Measurements from ENCODE around the gene KAZN.

Gene KAZN

DNA sequence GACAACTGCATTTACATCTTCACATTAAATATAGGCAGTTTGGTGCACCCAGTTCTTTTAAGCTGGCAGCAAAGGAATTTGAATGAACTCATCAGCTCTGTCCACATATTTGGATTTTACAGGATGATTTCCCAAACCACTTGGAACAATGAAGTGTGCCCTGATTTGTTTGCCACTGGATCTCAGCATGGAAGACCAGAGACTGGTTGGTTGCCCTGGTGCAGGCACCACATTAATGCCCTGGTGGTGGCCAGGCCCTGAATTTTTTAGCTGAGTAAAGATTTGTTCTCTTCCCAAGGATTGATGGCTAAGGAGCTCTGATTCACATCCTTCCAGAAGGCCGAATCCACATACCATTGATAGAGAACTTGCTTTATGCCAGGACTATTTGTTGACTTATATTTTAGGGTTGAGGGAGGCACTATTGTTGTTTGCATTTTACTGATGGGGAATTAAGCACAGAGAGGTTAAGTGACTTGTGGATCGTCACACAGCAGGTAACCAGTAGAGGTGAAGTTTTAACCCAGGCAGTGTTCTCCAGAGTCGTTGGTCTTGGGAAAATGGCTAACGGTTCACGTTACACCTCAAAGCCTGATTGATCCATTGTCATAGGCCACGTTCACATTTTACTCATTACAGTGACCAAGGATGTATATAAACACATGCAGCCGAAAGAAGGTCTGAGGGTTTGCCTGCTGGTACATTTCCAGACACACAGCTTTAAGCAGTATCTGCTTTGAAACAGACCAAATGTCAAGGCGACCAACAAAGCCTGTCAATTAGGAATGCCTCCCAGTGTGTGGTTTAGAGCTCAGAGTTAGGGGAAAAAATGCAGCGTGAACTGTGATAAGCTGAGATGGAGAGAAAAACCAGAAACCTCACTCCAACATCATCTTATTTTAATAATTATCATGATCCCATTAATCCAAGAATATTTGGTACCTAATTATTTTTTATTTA lies 50.7 kb downstream of the KAZN start:
- no peak for DNase-seq

GRCh38 chr1:14649976-14650375 lies 51.5 kb downstream of the KAZN start:
- DNase-seq = no peak

DNA sequence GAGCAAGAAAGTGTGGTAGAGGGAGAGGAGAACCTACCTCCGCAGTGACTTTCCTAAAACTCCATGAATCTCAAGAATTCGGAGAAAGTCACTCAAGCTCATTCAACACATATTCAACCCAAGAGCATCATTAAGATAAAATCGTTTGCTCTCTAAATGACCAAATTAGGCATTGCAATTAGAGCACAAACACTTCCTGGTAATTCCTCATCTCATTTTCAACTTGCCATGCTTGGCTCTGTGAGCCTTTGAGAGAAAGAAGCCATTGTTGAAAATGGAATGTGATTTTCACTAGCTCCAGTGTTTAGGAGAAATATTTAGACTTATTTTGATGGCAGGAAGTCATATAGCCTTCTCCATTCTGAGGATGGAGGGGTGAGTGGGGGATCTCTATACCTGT lies 52.5 kb downstream of the KAZN start:
- DNase-seq = no peak

DNA sequence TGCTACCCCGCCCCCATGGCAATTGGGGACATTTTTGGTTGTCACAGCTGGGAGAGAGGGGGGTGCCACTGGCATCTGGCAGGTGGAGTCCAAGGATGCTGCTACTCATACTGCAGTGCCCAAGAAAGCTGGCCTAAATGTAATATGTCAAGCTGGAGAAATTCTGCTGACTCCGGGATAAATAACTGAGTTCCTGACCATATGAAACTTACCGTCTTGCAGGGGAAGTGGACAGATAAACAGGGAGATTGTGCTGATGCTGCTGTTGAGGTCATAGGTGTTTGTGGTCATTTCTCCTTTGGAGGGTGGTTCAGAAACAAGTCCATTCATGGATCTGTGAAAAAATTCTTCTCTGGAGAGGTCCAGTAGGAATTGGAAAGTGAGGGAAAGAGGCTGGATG lies 54.4 kb downstream of the KAZN start:
- no peak for DNase-seq

DNA sequence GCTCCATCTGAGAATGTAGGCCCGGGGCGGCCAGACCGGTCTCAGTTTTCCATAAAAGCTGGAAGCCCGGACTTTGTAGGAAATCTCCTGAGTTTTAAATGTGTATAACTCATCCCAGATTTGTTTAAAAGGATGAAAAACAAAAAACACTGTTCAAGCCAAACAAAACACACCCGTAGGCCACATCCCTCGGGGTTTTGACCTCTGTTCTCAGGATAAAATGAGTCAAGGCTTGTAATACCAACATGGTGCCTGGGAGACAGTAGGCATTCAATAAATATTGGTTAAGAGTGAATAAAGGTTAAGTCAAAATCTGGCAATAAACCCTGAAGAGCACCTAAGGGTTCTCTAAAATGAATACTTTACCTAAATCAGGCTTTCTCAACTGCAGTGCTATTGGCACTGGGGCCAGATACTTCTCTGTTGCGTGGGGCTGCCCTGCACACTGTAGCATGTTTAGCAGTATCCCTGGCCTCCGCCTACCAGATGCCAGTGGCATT lies 55.0 kb downstream of the KAZN start:
- no peak for DNase-seq

DNA sequence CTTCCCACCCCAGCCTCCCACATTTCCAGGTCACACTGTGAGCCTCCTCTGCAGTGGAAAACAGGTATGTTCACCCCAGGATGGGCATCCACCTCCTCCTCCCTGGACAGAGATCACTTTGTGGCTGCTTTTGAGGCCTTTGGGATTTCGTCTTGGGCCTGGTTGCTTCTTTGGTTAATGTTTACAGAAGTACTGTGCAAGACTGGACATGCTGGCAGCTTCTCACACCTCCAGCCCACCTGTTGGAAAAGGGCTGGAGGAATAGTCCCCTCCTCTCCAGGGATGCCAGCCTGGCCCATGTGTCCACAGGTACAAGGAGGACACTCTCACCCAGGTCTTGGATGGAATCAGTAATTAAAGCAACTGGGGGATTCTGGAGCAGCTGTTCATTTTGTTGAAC lies 56.1 kb downstream of the KAZN start:
- no peak for DNase-seq

GRCh38 chr1:14655385-14655784 lies 56.9 kb downstream of the KAZN start:
- no peak for DNase-seq

DNA sequence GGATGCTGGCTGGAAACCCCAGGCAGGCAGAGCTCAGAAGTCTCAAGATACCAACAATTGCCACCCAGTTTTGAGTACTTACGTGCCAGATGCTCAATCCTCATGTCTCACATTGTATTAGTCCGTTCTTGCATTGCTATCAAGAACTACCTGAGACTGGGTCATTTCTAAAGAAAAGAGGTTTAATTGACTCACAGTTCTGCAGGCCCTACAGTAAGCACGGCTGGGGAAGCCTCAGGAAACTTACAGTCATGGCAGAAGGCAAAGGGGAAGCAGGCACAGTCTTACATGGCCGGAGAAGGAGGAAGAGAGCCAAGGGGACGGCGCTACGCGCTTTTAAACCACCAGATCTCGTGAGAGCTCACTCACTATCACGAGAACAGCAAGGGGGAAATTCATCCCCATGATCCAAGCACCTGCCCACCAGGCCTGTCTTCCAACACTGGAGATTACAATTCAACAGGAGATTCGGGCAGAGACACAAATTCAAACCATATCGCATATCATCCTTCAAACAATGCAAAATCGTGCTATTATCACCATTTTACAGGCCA lies 58.0 kb downstream of the KAZN start:
- no peak for DNase-seq

DNA sequence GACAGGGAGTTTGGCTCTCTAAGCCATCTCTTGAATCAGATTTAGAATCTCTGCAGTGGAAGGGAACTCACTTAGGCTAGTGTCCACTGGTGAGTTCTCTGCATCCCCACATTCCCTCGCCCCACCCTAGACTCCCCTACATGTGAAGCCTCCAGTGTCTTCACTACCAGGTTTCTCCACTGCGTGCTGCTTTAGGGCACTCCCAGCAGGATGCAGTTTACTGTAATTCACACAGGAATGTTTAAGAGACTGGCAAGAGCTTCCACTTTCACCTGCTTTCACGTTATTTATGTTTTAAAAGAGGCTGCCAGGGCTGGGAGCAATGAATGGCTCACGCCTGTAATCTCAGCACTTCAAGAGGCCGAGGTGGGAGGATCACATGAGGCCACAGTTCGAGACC lies 60.2 kb downstream of the KAZN start:
- DNase-seq = no peak

DNA sequence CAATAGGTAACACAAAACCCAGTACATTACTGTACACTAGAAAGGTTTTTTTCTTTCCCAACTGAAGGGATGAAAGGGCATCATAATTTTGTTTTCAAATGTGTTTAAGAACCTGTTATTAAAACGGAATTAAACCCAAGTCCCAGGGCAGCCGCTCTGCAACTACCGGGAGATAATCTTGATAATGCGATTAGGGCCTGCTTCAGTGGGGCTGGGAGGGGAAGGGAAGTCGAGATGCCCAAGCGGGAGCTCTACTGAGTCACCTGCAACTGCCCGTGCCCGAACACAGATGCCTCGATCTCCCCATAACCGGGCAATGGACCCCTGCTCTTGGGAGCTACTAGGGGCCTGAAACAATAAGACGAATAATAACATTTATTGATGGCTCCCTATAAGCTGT lies 61.4 kb downstream of the KAZN start:
- DNase-seq = no peak

- no peak for DNase-seq
These were observed 62.3 kb downstream of the KAZN start for GRCh38 chr1:14660801-14661200.

- DNase-seq = no peak
These were observed 62.7 kb downstream of the KAZN start for GRCh38 chr1:14661222-14661621.

DNA sequence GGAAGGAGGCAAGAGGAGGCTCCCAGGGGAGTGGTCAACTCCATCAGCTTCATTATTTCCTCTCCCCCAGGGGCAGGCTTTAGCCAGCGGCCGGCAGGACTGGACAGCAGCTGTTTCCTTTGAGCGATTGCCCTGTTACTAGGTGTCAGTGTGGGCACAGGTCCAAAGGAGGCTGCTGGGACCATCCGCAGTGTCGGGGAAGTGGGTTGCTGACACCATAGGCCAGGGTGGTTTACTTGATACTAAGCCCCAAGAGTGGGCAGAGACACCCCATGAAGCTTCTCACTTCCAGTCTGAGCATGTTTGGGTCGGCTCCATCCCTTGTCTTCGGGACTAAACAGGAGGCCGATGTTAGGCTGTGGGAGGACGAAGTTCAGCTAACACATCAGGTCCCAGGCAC lies 63.6 kb downstream of the KAZN start:
- DNase-seq = no peak

DNA sequence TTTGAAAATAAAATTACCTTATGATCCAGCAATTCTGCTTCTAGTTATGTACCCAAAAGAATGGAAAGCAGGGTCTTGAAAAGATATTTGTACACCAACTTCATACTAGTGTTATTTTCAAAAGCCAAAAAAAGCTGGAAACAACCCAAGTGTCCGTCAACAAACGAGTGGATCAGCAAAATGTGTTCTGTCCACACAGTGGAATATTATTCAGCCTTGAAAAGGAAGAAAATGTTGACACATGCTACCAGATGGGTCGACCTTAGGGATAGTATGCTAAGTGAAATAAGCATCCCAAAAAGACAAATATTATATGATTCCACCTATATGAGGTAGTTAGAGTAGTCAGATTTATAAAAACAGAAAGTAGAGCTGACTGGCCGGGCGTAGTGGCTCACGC lies 65.3 kb downstream of the KAZN start:
- DNase-seq = no peak

DNA sequence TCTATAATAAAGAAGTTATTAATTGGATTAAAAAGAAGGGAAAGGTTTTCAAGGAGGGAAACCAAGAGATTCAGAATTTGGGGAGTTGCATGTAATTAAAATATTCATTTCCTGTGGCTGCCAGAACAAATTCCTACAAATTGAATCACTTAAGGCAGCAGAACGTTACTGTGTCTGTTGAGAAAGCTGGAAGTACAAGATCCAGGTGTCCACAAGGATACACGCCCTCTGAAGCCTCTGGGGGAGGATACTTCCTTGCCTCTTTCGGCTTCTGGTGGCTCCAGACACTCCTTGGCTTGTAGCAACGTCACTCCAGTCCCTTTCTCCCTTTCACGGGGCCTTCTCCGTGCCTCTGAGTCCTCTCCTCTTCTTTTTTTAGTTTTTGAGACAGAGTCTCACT lies 67.9 kb downstream of the KAZN start:
- DNase-seq = no peak

GRCh38 chr1:14666962-14667650 lies 68.6 kb downstream of the KAZN start:
- DNase-seq = no peak

- no peak for DNase-seq
These were observed 69.1 kb downstream of the KAZN start for GRCh38 chr1:14667651-14667984.

- DNase-seq = no peak
These were observed 70.1 kb downstream of the KAZN start for GRCh38 chr1:14668538-14668937.

GRCh38 chr1:14672005-14672404 lies 73.5 kb downstream of the KAZN start:
- no peak for DNase-seq

DNA sequence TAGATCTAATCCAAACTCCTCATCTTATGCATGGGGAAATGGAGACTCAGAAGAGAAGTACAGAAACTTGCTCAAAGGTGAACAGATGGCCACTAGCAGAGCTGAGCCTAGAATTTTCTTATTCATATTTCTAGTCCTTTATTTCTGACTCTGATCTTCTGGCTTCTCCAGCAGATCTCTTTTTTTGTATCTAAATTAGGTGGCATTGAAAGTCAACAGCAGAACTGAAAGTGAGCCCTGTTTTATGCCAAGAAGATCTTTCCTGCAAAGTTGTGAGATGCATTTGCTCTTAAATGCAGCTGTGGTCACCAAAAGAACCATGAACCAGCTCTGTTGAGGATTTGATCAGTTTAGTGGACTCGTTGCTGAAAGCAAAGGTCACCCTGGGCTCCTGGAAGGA lies 75.5 kb downstream of the KAZN start:
- no peak for DNase-seq

DNA sequence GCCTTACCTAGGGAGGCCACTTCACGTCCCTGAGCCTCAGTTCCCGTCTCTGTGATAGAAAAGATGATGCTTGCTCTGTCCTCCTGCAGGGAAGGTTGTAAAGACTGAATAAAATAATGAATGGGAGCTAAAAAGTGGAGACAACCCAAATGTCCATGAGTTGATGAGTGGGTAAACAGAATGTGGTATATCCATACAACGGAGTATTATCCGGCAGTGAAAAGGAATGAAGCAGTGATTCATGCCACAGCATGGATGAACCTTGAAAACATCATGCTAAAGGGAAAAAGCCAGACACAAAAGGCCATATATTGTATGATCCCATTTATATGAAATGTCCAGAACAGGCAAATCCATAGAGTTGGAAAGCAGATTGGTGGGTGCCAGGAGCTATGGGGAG lies 77.9 kb downstream of the KAZN start:
- no peak for DNase-seq

DNA sequence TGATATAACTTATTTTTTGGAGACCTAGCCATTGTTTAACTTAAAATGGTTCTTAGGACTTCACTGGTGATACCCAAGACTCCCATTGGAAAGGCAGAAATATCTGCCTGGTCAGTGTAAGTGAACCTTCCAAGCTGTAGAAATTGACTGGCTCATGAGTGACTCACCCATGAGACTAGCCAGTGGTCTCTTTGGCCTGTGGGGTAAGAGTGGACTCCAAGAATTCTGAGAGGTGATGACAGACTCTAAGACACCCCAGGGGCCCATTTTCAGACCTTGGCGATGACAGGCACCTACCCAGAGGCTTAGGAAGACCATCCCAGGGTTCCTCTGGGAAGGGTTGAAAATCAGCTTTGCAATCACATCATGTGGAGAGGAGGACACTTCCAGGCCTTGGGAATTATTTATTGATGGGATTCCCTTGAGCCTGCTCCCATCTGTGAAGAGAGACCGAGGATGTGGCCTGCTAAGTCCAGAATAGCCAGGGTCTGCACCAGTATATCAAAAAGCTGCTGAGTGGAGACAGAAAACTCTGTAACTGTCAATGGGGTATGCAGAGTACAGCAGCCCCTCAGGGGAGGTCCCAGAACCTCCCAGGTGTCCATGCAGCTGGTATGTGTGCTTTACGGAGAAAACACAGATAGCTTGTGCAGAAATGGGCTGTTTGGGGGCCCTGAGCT lies 78.9 kb downstream of the KAZN start:
- DNase-seq = no peak

GRCh38 chr1:14678011-14678638 lies 79.6 kb downstream of the KAZN start:
- no peak for DNase-seq

Data from activated T-cell treated with anti-CD3 and anti-CD28 coated beads, Interleukin-2, amount 50 U/mL, for 1 hour (primary cell).